Astrocyte (in vitro differentiated cells and primary cell): ENCODE data around the gene CLCN7.

ENCODE experiments used
- CTCF ChIP-seq: IDR thresholded peaks from 2 replicates; pipeline ENCODE4 v1.5.1; 2011; ENCODE audit warnings: low read depth, mild to moderate bottlenecking, inconsistent platforms, low read length, moderate library complexity; ENCODE audit not compliant: insufficient read depth
- EZH2 ChIP-seq: IDR thresholded peaks from 2 replicates; pipeline ENCODE4 v1.6.1; 2012; ENCODE audit warnings: mild to moderate bottlenecking, low read length, inconsistent platforms; ENCODE audit not compliant: insufficient read depth

- TF ChIP-seq CTCF (no peak), EZH2 (no peak)
Measured at GRCh38 chr16:1494711-1495110, 19.9 kb upstream of the CLCN7 start.
